IPS DF 6.9 (cell line): ENCODE measurements around the gene CABP4.

Experiments
- DNase-seq: peaks from one replicate; pipeline ENCODE4 v3.0.0-alpha.2; 2013; ENCODE audit warnings: low read depth, low spot score
- H3K27ac ChIP-seq: one replicate; pipeline ENCODE4 v1.5.1; 2013; ENCODE audit warnings: low read length, control low read depth
- H3K27me3 ChIP-seq: 2 replicates; pipeline ENCODE4 v1.6.1; 2013; ENCODE audit warnings: mild to moderate bottlenecking, low read length; ENCODE audit not compliant: control insufficient read depth, insufficient read depth
- H3K36me3 ChIP-seq: 2 replicates; pipeline ENCODE4 v1.6.1; 2013; ENCODE audit warnings: low read length; ENCODE audit not compliant: control insufficient read depth, insufficient read depth
- H3K4me1 ChIP-seq: 2 replicates; pipeline ENCODE4 v1.6.1; 2013; ENCODE audit warnings: low read length; ENCODE audit not compliant: control insufficient read depth, insufficient read depth
- H3K4me3 ChIP-seq: 2 replicates; pipeline ENCODE4 v1.5.1; 2013; ENCODE audit warnings: mild to moderate bottlenecking, low read length
- H3K9me3 ChIP-seq: 2 replicates; pipeline ENCODE4 v1.6.1; 2013; ENCODE audit warnings: low read length, inconsistent platforms; ENCODE audit not compliant: control insufficient read depth, insufficient read depth
- WGBS: extraction: QIAGEN DNeasy Blood & Tissue Kit; methylation state at CpG from one replicate; pipeline ENCODE4 v1.1.7; 2013; ENCODE audit warnings: mixed read lengths, missing lambda C conversion rate; ENCODE audit not compliant: insufficient read length, insufficient coverage; 5-methylcytosine and 5-hydroxymethylcytosine counted together

The CABP4 gene

DNA sequence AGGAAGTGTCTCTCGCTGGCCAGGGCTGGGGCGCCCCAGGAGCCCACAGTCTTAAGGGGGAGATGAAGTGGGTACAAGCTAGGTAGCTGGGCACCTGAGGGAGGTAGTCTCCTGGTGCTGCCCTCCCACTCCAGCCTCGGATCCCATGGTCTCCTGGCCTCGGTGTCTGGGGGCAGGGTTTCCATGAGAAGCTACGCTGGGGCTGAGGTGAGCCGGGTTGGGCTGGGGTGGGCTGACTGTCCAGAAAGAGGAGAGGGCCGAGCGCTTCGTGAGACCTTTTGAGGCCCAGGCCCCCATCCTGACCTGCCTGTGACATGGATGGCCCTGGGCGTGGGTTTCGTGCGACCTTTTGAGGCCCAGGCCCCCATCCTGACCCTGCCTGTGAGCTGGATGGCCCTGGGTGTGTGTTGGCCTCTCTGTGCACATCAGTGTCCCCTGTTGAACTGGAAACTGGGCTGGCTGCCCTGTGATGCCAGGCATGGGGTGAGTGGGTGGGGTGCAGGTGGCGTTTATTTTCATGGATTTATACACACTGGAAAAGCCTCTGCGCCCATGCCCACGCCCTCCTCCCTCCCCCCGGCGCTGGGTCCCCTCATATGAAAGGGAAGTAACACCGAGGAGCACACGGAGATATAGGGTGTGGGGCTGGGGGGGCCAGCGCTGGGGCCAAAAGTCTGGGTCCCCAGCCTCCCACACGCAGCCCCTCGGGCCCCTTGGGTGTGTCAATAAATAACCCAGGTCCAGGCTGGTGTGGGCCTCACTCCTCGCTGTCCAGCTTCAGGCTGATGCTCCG, 36.3 kb downstream of the CABP4 start:
- no peak overlapping the region for H3K4me3 ChIP-seq
- DNase-seq: no peak
- H3K27me3 ChIP-seq: no peaks in the 10 kb centered on the region
- no peaks in the 10 kb centered on the region for H3K4me1 ChIP-seq
- peaks cover 29% of the 10 kb centered on the region for H3K36me3 ChIP-seq
- WGBS: no CpG with 5 or more reads among the region's 24 CpGs
- H3K27ac ChIP-seq: no peak overlapping the region
- H3K9me3 ChIP-seq: no peaks in the 10 kb centered on the region

DNA sequence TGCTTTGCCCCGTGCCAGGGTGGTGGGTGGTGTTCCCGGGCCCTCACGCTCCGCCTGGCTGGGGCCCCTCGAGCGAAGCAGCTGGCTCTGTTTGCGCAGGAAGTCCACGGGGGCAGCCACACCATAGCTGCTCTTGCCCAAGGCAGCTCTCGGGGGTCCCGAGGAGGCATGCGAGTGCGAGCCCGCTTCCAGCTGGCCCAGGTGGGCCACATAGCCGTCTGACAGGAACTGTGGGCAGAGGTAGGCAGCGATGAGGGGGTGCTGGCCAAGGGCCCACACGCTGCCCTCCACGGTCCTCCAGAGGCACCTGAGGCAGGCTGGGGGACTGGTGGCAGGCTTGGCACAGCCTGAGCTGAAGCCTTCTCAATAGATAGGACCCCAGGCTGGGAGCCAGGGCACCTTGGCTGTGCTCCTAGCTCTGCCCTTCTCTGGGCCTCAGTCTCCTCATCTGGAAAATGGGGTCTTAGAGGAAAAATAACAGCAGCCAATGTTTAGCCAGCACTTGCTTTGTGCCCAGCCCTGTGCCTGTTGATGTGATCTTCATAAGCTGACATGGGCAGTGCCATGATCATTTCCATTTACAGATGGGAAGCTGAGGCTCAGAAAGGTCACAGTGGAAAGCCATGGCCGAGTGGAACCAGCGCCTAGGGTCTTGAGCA, 37.0 kb downstream of the CABP4 start:
- Histone ChIP-seq H3K9me3 (no peaks in the 10 kb centered on the region), H3K27me3 (no peaks in the 10 kb centered on the region), H3K4me3 (no peak overlapping the region), H3K36me3 (peaks cover 31% of the 10 kb centered on the region), H3K4me1 (no peaks in the 10 kb centered on the region), H3K27ac (no peak overlapping the region)
- no CpG with 5 or more reads among the region's 19 CpGs for WGBS
- DNase-seq: no peak

DNA sequence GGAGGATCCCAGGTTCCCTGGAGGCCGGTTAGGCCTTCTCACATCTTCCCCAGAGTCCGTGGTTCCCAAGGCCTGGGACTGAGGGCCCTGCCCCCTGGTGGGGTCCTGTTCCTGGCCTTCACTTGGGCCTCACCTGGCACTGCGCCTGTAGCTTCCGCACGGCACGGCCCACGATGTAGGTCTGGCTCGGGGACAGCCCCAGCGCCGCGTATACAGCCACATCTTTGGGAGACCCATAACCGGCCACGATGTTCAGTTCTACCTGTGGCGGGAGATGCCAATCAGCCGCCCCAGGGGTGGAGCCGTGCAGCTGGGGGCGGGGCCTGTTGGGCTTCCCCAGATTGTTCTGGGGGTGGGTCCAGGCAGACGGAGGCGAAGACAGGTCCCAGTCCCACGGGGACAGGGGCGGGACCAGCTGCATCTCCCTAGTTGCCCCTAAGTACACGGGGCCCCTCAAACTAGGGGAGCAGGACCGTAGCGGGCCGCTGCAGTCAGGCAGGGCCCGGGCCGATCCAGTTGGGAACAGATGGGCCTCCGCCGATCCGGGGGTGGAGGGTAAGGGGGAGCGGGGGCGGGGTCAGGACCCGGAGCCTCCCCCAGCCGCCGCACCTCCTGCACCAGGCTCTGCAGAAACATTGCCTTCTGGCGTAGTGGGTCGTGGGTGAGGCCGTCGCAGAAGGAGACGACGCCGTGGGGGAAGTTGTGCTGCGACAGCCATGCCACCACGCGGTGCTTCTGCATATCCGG, 37.8 kb downstream of the CABP4 start:
- Histone ChIP-seq H3K4me1 (no peaks in the 10 kb centered on the region), H3K9me3 (no peaks in the 10 kb centered on the region), H3K27me3 (no peaks in the 10 kb centered on the region), H3K4me3 (no peak overlapping the region), H3K27ac (no peak overlapping the region), H3K36me3 (peaks cover 34% of the 10 kb centered on the region)
- no peak for DNase-seq
- WGBS: no CpG with 5 or more reads among the region's 46 CpGs

DNA sequence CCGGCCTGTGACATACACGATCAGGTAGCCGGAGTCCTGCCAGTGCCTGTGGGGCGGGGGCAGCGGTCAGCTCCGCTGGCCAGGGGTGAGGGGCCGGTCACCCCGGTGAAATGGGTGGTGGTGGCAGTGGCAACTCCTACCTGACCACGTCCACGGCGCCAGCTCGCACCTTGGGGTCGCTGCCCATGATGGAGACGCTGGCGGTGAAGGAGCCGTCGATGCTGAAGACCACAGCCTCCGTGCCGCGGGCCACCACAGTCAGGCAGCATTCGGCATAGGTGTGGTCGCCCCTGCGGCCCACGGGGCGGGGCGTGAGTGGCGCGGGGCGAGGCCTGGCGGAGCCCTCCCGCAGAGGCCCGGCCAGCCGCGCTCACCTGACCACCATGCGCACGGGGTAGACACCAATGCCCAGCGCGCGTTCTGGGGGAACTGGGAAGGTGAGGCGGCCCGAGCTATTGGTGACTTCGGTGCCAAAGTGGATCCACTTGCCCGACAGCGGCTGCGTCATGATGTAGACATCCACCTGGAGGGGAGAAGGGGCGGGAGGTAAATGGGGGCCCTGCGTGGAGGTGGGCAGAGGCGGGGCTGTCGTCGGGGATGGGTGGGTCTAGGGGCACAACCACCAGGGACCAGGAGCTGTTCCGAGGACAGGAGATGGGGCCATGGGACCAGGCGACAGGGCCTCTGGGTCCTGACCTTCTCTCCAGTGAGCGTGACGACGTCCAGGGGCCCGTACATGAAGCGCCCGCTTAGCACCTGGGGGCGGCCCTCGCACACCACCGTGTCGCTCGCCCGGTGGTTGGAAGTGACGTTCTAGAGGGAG, 38.6 kb downstream of the CABP4 start:
- Histone ChIP-seq H3K4me3 (no peak overlapping the region), H3K9me3 (no peaks in the 10 kb centered on the region), H3K4me1 (no peaks in the 10 kb centered on the region), H3K36me3 (peaks cover 34% of the 10 kb centered on the region), H3K27ac (no peak overlapping the region), H3K27me3 (no peaks in the 10 kb centered on the region)
- DNase-seq: no peak
- no CpG with 5 or more reads among the region's 65 CpGs for WGBS

DNA sequence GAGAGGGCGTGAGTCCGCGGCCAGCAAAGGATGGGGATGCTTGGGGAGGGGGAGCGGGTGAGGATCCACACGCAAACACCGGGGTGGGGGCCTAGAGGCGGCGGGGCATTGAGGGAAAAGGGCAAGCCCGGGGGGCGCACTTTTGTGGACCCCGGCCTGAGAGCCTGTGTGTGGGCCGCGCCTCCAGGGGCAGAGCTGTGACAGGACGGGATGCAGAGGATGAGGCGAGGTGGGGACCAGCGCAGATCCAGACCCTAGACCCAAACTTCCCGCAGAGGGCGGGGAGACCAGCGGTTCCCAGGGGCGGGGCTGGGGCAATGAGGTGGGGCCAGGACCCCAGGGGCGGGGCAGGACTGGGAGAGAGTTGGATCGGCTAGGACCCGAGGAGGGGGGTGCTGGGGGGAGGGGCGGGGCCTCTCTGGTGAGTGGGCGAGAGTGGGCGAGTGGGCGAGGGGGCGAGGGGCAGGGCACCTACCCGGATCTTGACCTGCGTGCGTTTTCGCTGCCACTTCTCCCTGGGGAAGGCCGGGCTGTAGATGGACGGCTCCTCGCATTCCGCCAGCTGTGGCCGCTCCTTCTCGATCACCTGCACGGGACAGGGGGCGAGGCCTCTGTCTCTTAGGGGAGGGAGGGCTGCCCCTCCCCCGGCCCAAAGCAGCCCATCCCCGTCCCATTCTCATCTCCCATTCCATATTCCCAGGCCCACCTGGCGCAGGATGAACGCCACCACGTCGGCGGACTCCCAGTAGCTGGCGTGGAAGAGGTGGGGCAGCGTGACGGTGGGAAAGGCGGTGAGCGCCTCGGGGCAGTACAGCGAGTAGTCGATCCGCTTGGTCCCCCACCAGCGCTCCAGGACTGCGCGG, 39.4 kb downstream of the CABP4 start:
- Histone ChIP-seq H3K36me3 (peaks cover 34% of the 10 kb centered on the region), H3K9me3 (no peaks in the 10 kb centered on the region), H3K27ac (no peak overlapping the region), H3K27me3 (no peaks in the 10 kb centered on the region), H3K4me1 (no peaks in the 10 kb centered on the region), H3K4me3 (no peak overlapping the region)
- no CpG with 5 or more reads among the region's 59 CpGs for WGBS
- no peak for DNase-seq

DNA sequence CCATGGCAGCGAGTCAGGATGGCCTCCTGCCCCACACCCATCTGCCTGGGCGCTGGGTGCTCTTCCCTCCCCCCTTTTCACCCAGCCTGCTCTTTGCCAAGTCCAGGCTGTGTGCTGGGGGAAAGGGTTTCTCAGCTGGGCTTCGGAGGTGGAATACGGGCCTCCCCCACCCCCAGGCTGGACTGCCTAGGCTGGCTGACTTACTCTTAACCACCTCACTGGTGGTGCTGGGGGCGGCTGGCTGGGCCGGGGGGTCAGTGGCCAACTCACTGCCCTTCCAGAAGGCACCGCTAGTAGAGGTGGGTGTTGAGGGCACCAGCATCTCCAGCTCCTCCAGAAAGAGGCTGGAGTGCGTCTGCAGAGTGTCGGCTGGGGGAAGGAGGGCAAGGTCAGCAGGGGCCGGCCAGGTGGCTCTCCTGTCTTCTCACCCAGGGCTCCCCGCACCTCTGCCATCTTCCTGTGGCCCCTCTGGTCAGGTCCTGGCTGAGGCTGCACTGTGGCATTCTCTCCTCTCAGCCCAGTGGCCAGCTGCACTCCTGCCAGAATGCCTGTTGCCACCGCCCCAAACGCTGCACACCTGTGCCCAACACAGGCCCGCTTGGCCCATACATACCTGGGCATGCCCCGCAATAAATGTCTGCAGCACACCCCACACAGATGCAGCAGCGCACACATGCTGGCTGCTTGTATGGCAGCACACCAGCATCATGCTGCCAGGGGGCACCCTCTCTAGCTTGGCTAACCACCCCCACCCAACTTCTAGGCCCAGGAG, 40.3 kb downstream of the CABP4 start:
- H3K27me3 ChIP-seq: no peaks in the 10 kb centered on the region
- H3K36me3 ChIP-seq: peaks cover 30% of the 10 kb centered on the region
- WGBS: no CpG with 5 or more reads among the region's 16 CpGs
- no peak overlapping the region for H3K27ac ChIP-seq
- no peak for DNase-seq
- H3K4me3 ChIP-seq: no peak overlapping the region
- no peaks in the 10 kb centered on the region for H3K9me3 ChIP-seq
- H3K4me1 ChIP-seq: no peaks in the 10 kb centered on the region

DNA sequence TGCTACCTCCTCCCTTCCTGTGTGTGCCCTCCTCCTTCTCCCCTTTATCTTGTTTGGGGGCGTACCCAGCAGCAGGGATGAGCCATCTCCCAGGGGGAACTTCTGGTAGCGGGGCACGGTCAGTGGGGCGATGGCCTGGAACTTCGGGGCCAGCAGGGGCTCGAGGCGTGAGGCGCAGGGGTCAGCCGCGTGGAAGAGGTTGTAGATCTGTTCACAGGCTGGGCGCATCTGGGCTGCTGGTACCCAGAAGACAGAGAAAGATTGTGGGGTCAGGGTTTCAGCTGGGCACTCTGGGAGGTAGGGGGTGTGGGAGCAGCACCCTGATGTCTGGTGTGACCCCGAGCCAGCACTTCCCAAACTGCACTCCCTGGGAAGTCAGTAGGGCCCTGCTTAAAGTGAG, 41.0 kb downstream of the CABP4 start:
- no CpG with 5 or more reads among the region's 12 CpGs for WGBS
- no peaks in the 10 kb centered on the region for H3K27me3 ChIP-seq
- no peak overlapping the region for H3K27ac ChIP-seq
- no peak overlapping the region for H3K4me3 ChIP-seq
- peaks cover 27% of the 10 kb centered on the region for H3K36me3 ChIP-seq
- H3K4me1 ChIP-seq: no peaks in the 10 kb centered on the region
- no peak for DNase-seq
- H3K9me3 ChIP-seq: no peaks in the 10 kb centered on the region

DNA sequence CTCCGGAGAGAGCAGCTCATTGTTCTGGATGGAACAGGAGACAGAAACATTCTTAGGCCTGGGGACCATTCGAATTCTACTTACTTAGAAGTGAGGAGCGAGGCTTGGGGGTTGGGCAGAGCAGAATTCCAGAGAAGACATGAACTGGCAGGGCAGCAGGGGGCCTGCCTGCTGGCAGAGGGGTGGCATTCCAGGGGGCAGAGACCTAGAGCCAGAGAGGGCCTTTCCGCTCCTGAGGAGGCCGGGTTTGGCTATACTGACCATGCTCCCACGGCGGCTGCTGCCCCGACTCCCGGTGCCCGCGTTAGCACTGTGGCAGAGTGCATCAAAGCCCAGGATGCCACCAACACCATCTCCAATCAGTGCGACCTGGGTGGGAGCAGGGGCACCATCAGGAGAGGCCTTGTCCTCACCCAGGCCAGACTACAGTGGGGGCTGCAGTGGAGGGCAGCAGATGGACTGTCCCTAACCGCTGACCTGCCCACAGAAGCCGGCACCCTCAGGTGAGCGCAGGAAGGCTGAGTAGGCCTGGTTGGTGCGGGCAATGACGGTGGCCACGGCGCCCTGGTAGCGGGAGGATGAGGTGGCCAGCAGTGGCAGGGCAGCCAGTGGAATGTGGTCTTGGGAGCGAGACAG, 42.6 kb downstream of the CABP4 start:
- no peaks in the 10 kb centered on the region for H3K9me3 ChIP-seq
- WGBS: no CpG with 5 or more reads among the region's 21 CpGs
- H3K4me1 ChIP-seq: no peaks in the 10 kb centered on the region
- no peak for DNase-seq
- peaks cover 19% of the 10 kb centered on the region for H3K36me3 ChIP-seq
- H3K27ac ChIP-seq: no peak overlapping the region
- H3K27me3 ChIP-seq: no peaks in the 10 kb centered on the region
- no peak overlapping the region for H3K4me3 ChIP-seq

DNA sequence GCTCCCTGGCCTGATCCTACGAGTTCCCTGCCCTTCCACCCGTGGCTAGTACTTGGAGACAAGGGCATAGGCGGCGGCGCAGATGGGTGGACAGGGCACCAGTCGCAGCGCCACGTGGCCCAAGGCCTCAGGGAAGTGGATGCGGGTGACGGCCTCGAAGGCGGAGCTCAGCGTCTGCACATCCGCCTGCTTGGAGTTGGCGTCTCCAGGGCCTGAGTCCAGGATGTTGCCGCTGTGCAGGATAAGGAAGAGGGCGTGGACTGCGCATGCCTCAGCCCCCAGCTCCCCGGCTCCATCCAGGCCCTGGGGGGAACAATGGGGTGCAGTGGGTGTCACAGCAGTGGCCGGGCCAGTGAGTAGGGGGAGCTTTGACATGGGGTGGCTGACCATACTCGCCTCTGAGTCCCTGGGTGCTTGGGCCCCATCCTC, 43.4 kb downstream of the CABP4 start:
- Histone ChIP-seq H3K4me1 (no peaks in the 10 kb centered on the region), H3K27ac (no peak overlapping the region), H3K27me3 (no peaks in the 10 kb centered on the region), H3K4me3 (no peak overlapping the region), H3K36me3 (peaks cover 16% of the 10 kb centered on the region), H3K9me3 (no peaks in the 10 kb centered on the region)
- no peak for DNase-seq
- WGBS: no CpG with 5 or more reads among the region's 21 CpGs
